ENCODE measurements around the gene PPP1R18. TPM values are rescaled to one million over a fixed set of nuclear protein-coding genes. Genes with fewer than 3 reads are reported as not detected.

Gene PPP1R18
- total and polyA plus RNA-seq, 9 of the 15 experiments (the other 6 are each of a cell fraction or from before 2014, with no cell fraction given), result 12.0 to 99.2 (median 42.6) TPM

DNA sequence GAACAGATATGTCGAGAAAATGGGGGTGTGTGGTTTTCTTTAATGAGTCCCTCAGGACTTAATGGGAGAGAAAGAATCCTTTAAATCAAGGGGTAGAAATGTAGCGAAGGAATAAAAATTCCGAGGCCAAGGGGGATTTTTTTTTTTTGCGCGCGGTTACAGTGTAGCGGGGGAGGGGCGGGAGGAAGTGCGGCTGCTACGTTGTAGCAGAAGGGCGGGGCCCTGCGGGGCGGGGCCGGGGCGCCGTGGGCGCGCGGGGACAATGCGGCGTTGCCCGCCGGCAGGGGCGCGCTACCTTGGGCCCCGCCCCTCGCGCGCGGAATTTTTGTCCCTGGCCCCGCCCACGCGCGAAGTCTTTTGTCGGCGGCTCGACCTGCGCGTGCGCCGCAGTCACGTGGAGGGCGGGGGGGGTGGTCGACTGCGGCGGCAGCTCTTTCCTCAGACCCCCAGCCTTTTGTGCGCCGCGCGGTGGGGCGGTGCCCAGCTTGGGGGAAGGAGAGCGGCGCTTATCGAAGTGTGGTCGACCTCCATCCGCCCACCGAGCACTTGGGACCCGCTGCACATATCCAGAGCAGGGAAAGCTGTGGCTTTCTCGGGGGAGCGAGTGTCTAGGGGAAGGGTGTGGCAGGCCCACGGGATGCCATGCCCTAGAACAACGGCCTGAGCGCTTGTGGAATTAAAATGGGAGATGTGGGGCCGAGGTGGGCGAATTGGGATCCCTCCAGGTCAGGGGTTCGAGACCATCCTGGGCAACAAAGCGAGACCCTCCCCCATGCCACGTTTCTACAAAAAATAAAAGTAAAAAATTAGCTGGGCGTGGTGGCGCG is 35.0 kb upstream of the PPP1R18 start:
- Histone ChIP-seq H3K4me3 (peak overlapping the region; percentile 89), H3K27me3 (ENCODE audit: control insufficient read depth in 2 of 2, insufficient read depth in 2 of 2, low read length in 2 of 2) (no peaks in the 10 kb centered on the region), H3K36me3 (ENCODE audit: control insufficient read depth, insufficient read depth, low read length) (peaks cover 48% of the 10 kb centered on the region), H4K20me1 (replicated peaks; ENCODE audit: control insufficient read depth, insufficient read depth, low read length) (peaks cover 44% of the 10 kb centered on the region), H3K9me1 (ENCODE audit: control insufficient read depth, insufficient read depth, low read length) (peaks cover 4% of the 10 kb centered on the region), H3K4me1 (replicated peaks in 1 of 2; ENCODE audit: control insufficient read depth in 2 of 2, insufficient read depth in 2 of 2, low read length in 2 of 2) (peaks cover 19 to 21% of the 10 kb centered on the region in 2 experiments), H3K4me2 (ENCODE audit: insufficient read depth, low read length) (peak overlapping the region; percentile 98), H3K79me2 (ENCODE audit: control insufficient read depth, insufficient read depth, low read length) (peaks cover 87% of the 10 kb centered on the region), H3K27ac (ENCODE audit: extremely low read depth, low read depth, low read length) (peak overlapping the region; percentile 91), H3K9me3 (replicated peaks; ENCODE audit: control insufficient read depth, insufficient read depth, low read depth, low read length) (no peaks in the 10 kb centered on the region), H3K9ac (ENCODE audit: insufficient read depth in 1 of 2, low read depth in 2 of 2, low read length in 2 of 2) (peak overlapping the region; percentile 96), H2AFZ (ENCODE audit: low read depth, low read length) (no peak overlapping the region)
- DNase-seq (ENCODE audit: extremely low read depth in 1 of 4, low spot score in 3 of 4), result peak; percentile 90 to 98 (median 92)
- under 1% methylated on average over 64 of the region's 71 CpGs for WGBS (ENCODE audit: insufficient coverage, low coverage, missing lambda C conversion rate)
- in situ Hi-C loops (cut with MboI), result loop anchor here (5.0 to 10.0 kb wide), 2 partner anchors 47 to 239 kb away; partner anchors contain the start of gene DHX16
- intact Hi-C loops (cut with micrococcal nuclease), result loop anchor here (1.0 to 2.0 kb wide), 3 partner anchors 21 to 155 kb away; partner anchors contain the start of gene FLOT1
- peak; percentile 47 for ATAC-seq
- FAIRE-seq, result no peak
- no TSS peak for BruUV-seq (replicated peaks)
- ChIA-PET CTCF (ENCODE audit: low intra/inter-chr PET ratio) (interaction anchor here (0.5 to 5.0 kb wide), 8 partner anchors 10 to 238 kb away, joined by 3 to 92 read pairs (median 6); partner anchors contain the start of gene PPP1R18), POLR2A (interaction anchor here (0.6 to 27.1 kb wide), 18 partner anchors 8 to 388 kb away, joined by 3 to 524 read pairs (median 4); partner anchors contain the start of genes GTF2H4 and NRM)
- TF ChIP-seq, protein P1, sequence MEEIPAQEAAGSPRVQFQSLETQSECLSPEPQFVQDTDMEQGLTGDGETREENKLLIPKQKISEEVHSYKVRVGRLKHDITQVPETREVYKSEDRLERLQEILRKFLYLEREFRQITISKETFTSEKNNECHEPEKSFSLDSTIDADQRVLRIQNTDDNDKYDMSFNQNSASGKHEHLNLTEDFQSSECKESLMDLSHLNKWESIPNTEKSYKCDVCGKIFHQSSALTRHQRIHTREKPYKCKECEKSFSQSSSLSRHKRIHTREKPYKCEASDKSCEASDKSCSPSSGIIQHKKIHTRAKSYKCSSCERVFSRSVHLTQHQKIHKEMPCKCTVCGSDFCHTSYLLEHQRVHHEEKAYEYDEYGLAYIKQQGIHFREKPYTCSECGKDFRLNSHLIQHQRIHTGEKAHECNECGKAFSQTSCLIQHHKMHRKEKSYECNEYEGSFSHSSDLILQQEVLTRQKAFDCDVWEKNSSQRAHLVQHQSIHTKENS (CRISPR knock-in tag; IDR thresholded peaks at IDR 0.05), result no peak
- TF ChIP-seq KAT8 (IDR thresholded peaks at IDR 0.05; ENCODE audit: low read depth) (no peak), L3MBTL2 (IDR thresholded peaks at IDR 0.05) (peak; percentile 47; the same call in 1 of the 2 replicates), MTA1 (IDR thresholded peaks at IDR 0.05; ENCODE audit: borderline replicate concordance) (no peak), ARNT (IDR thresholded peaks at IDR 0.05) (peak; percentile 6 to 79; a peak in 1 of 4 replicates), PHF21A (IDR thresholded peaks at IDR 0.05; ENCODE audit: borderline replicate concordance, low read depth) (no peak), ZNF644 (tag; IDR thresholded peaks at IDR 0.05; ENCODE audit: low read depth) (no peak), RNF2 (IDR thresholded peaks at IDR 0.05) (no peak; the same call in 1 of the 2 replicates), IRF2 (CRISPR knock-in tag; IDR thresholded peaks at IDR 0.05) (no peak), ZNF444 (CRISPR knock-in tag; IDR thresholded peaks at IDR 0.05) (peak; percentile 75; the same call in 1 of the 2 replicates), MTF1 (CRISPR knock-in tag; IDR thresholded peaks at IDR 0.05; ENCODE audit: borderline replicate concordance) (no peak), ZNF589 (CRISPR knock-in tag; IDR thresholded peaks at IDR 0.05; ENCODE audit: low read depth) (no peak), HOXB6 (CRISPR knock-in tag; IDR thresholded peaks at IDR 0.05; ENCODE audit: borderline replicate concordance) (peak; percentile 40; the same call in 1 of the 2 replicates), PYGO2 (tag; IDR thresholded peaks at IDR 0.05) (no peak), ZEB2 (IDR thresholded peaks at IDR 0.05) (no peak), CHD4 (IDR thresholded peaks at IDR 0.05; ENCODE audit: insufficient read depth, insufficient replicate concordance, low read depth, low read length, poor library complexity, severe bottlenecking) (no peak), GABPB2 (CRISPR knock-in tag; conservative IDR thresholded peaks at IDR 0.05) (no peak), ZNF551 (CRISPR knock-in tag; IDR thresholded peaks at IDR 0.05) (no peak), EP300 (IDR thresholded peaks at IDR 0.05; ENCODE audit: low read length) (no peak)
- TF ChIP-seq, protein P2, sequence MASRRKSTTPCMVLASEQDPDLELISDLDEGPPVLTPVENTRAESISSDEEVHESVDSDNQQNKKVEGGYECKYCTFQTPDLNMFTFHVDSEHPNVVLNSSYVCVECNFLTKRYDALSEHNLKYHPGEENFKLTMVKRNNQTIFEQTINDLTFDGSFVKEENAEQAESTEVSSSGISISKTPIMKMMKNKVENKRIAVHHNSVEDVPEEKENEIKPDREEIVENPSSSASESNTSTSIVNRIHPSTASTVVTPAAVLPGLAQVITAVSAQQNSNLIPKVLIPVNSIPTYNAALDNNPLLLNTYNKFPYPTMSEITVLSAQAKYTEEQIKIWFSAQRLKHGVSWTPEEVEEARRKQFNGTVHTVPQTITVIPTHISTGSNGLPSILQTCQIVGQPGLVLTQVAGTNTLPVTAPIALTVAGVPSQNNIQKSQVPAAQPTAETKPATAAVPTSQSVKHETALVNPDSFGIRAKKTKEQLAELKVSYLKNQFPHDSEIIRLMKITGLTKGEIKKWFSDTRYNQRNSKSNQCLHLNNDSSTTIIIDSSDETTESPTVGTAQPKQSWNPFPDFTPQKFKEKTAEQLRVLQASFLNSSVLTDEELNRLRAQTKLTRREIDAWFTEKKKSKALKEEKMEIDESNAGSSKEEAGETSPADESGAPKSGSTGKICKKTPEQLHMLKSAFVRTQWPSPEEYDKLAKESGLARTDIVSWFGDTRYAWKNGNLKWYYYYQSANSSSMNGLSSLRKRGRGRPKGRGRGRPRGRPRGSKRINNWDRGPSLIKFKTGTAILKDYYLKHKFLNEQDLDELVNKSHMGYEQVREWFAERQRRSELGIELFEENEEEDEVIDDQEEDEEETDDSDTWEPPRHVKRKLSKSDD (conservative IDR thresholded peaks at IDR 0.05; ENCODE audit: low read length), result no peak
